ENCODE data around the gene FOXL2NB.

- TF ChIP-seq, protein P1, sequence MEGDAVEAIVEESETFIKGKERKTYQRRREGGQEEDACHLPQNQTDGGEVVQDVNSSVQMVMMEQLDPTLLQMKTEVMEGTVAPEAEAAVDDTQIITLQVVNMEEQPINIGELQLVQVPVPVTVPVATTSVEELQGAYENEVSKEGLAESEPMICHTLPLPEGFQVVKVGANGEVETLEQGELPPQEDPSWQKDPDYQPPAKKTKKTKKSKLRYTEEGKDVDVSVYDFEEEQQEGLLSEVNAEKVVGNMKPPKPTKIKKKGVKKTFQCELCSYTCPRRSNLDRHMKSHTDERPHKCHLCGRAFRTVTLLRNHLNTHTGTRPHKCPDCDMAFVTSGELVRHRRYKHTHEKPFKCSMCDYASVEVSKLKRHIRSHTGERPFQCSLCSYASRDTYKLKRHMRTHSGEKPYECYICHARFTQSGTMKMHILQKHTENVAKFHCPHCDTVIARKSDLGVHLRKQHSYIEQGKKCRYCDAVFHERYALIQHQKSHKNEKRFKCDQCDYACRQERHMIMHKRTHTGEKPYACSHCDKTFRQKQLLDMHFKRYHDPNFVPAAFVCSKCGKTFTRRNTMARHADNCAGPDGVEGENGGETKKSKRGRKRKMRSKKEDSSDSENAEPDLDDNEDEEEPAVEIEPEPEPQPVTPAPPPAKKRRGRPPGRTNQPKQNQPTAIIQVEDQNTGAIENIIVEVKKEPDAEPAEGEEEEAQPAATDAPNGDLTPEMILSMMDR (IDR thresholded peaks at IDR 0.05) = no peak
- TF ChIP-seq POLR2AphosphoS5 (IDR thresholded peaks at IDR 0.05) = no peak
Measured at GRCh38 chr3:138899351-138899991, 47.5 kb upstream of the FOXL2NB start.

Data from prostate gland (tissue), 2 donors.